IPS-18c (cell line): ENCODE data around the gene BANF2.
"Not testable (repeated sequence)": the region's sequence is repeated elsewhere in the genome, so short reads cannot be mapped to it uniquely, and the experiment has no call there.

ENCODE experiments used
- H3K4me3 ChIP-seq: 2 replicates; pipeline ENCODE4 v1.7.0; 2013; ENCODE audit warnings: low read depth, mild to moderate bottlenecking, low read length, moderate library complexity; ENCODE audit not compliant: insufficient read depth
- H3K9me3 ChIP-seq: one replicate; pipeline ENCODE4 v1.6.1; 2013; ENCODE audit warnings: mild to moderate bottlenecking, low read length, moderate library complexity; ENCODE audit not compliant: control insufficient read depth, insufficient read depth

The BANF2 gene

GRCh38 chr20:17694767-17695166 lies 5.0 kb upstream of the BANF2 start:
- no peaks in the 10 kb centered on the region for H3K9me3 ChIP-seq

GRCh38 chr20:17696287-17696686 lies 3.5 kb upstream of the BANF2 start:
- H3K9me3 ChIP-seq = no peaks in the 10 kb centered on the region
- H3K4me3 ChIP-seq = no peak overlapping the region

More at GRCh38 chr20:17694767-17695166, 5.0 kb upstream of the BANF2 start:
- no peak overlapping the region for H3K4me3 ChIP-seq

GRCh38 chr20:17697171-17697570 lies 2.6 kb upstream of the BANF2 start:
- Histone ChIP-seq H3K9me3 (no peaks in the 10 kb centered on the region), H3K4me3 (no peak overlapping the region)

GRCh38 chr20:17698384-17698783 lies 1.4 kb upstream of the BANF2 start:
- no peak overlapping the region for H3K4me3 ChIP-seq

GRCh38 chr20:17700637-17701036 lies 871 bp downstream of the BANF2 start:
- H3K4me3 ChIP-seq = no peak overlapping the region

More at GRCh38 chr20:17698384-17698783, 1.4 kb upstream of the BANF2 start:
- no peaks in the 10 kb centered on the region for H3K9me3 ChIP-seq

GRCh38 chr20:17701826-17702225 lies 2.1 kb downstream of the BANF2 start:
- peaks cover 2% of the 10 kb centered on the region for H3K9me3 ChIP-seq
- H3K4me3 ChIP-seq = no peak overlapping the region

More at GRCh38 chr20:17700637-17701036, 871 bp downstream of the BANF2 start:
- H3K9me3 ChIP-seq = no peaks in the 10 kb centered on the region

GRCh38 chr20:17704589-17705317 lies 5.0 kb downstream of the BANF2 start:
- H3K9me3 ChIP-seq = peaks cover 2% of the 10 kb centered on the region
- H3K4me3 ChIP-seq = no peak overlapping the region

- Histone ChIP-seq H3K4me3 (no peak overlapping the region), H3K9me3 (peaks cover 2% of the 10 kb centered on the region)
Measured at GRCh38 chr20:17705916-17706315, 6.2 kb downstream of the BANF2 start.

GRCh38 chr20:17706632-17707031 lies 6.9 kb downstream of the BANF2 start:
- Histone ChIP-seq H3K4me3 (no peak overlapping the region), H3K9me3 (peaks cover 2% of the 10 kb centered on the region)

- H3K9me3 ChIP-seq, H3K4me3 ChIP-seq: not testable (repeated sequence)
Measured at GRCh38 chr20:17707951-17708350, 8.2 kb downstream of the BANF2 start.

- Histone ChIP-seq H3K4me3 (no peak overlapping the region), H3K9me3 (peaks cover 2% of the 10 kb centered on the region)
Measured at GRCh38 chr20:17708675-17709360, 9.1 kb downstream of the BANF2 start.

- H3K4me3 ChIP-seq = no peak overlapping the region
- peaks cover 2% of the 10 kb centered on the region for H3K9me3 ChIP-seq
Measured at GRCh38 chr20:17709361-17710293, 9.9 kb downstream of the BANF2 start.

GRCh38 chr20:17710379-17711266 lies 10.9 kb downstream of the BANF2 start:
- Histone ChIP-seq H3K9me3 (peaks cover 2% of the 10 kb centered on the region), H3K4me3 (no peak overlapping the region)

- Histone ChIP-seq H3K4me3 (no peak overlapping the region), H3K9me3 (peaks cover 2% of the 10 kb centered on the region)
Measured at GRCh38 chr20:17711267-17711627, 11.5 kb downstream of the BANF2 start.

GRCh38 chr20:17712201-17712600 lies 12.4 kb downstream of the BANF2 start:
- no peak overlapping the region for H3K4me3 ChIP-seq
- H3K9me3 ChIP-seq = no peaks in the 10 kb centered on the region

GRCh38 chr20:17712708-17713107 lies 12.9 kb downstream of the BANF2 start:
- Histone ChIP-seq H3K4me3 (no peak overlapping the region), H3K9me3 (no peaks in the 10 kb centered on the region)

GRCh38 chr20:17714597-17714996 lies 14.8 kb downstream of the BANF2 start:
- no peak overlapping the region for H3K4me3 ChIP-seq
- no peaks in the 10 kb centered on the region for H3K9me3 ChIP-seq
